Activated CD4-positive, alpha-beta T cell treated with anti-CD3 and anti-CD28 coated beads, Interleukin-2, amount 50 U/mL, for 48 hours (primary cell): ENCODE results near the gene ZBTB37.
"Not testable (repeated sequence)": the region's sequence is repeated elsewhere in the genome, so short reads cannot be mapped to it uniquely, and the experiment has no call there.

ENCODE experiments used
- DNase-seq, 2 experiments: peaks; one replicate each; pipeline ENCODE4 v3.0.0-alpha.2; 2020

ZBTB37 gene

DNA sequence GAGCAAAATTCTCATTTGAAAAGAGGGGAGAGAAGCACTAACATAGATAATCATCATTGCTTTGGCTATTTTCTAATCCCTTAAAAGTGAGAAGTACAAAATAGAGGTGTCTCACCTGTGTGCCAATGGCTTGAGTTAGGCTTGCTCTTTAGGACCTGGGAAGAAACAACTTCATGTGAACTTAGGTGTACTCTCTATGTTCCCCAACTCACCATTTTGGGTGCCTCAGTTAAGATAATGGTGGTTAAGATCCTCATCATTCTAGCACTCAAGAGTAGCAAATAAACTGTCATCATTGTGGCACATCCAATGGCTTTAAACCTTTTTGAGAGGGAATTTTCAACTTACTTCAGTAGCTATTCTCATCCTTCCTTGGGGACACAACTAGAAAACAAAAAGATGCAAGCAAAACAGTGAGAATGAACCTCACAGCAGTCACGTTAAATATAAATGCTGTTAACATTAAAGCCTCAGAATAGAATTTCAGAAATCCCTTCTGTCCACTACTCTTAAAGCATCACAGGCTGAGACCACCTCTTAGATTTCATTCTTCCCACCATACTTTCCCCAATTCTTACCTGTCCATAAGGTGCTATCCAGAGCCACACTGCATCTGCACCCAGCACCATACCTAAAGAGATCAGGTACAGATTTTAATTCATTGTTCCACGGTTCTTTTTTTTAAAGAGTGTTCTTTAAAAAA is 1.6 kb upstream of the ZBTB37 start:
- DNase-seq, result no peak

- DNase-seq, result no peak
These were observed 933 bp upstream of the ZBTB37 start for GRCh38 chr1:173867141-173867752.

- DNase-seq, result peak; percentile 100
These were observed 371 bp upstream of the ZBTB37 start, which contains the start of gene GAS5 for GRCh38 chr1:173867753-173868265. Gene GAS5, minus strand, starts transcription at chr1:173867989.

- no peak for DNase-seq
These were observed 810 bp downstream of the ZBTB37 start for GRCh38 chr1:173869021-173869359.

- peak; percentile 32 to 53 for DNase-seq
These were observed 2.3 kb downstream of the ZBTB37 start for GRCh38 chr1:173870252-173871075.

GRCh38 chr1:173871091-173871490 is 2.9 kb downstream of the ZBTB37 start:
- no peak for DNase-seq

- DNase-seq, result no peak
These were observed 3.3 kb downstream of the ZBTB37 start for GRCh38 chr1:173871500-173871899.

GRCh38 chr1:173876732-173877131 is 8.6 kb downstream of the ZBTB37 start:
- no peak for DNase-seq

- DNase-seq, result no peak
These were observed 10.1 kb downstream of the ZBTB37 start for GRCh38 chr1:173878251-173878650.

- DNase-seq, result not testable (repeated sequence)
These were observed 12.9 kb downstream of the ZBTB37 start for GRCh38 chr1:173881117-173881516.

GRCh38 chr1:173884701-173885100 is 16.5 kb downstream of the ZBTB37 start:
- no peak for DNase-seq

DNA sequence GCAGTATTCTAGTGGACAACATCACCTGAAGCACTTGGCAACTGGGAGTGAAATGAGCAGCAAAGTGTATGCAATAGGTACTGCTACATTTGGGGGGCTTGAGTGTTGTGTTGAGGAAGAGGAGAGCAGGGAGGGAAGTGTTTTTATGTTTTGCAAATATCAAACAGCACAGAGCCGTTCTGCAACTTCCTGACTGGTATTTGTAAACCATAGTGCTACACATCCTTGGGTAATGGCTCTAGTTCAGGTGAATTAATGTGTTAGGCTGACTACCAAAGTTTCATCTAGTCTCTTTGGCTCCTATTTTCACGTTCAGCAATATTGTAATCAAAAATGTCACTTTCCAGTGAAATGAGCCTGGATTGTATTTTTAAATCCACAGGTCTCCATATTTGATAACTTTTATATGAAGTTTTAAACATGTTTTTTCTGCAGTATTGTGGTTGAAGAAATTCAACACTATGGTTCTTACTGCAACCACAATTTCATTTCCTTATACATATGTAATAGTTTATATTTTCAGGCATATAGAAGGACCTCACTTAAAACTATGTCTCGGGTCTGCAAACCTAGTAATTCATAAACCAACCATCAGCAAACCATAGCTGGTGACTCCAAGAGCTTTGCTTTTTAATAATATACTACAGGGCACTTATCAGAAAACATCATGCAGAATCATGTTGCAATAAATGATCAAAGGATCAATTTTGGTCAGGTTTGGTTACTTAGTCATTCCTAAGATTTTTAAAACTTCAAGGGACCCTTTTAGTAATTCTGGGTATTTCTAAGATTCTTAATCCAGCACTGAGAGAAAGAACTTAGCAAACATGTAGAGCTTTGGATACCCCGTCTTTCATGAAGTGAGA is 18.8 kb downstream of the ZBTB37 start:
- no peak for DNase-seq

GRCh38 chr1:173887627-173888026 is 19.4 kb downstream of the ZBTB37 start:
- DNase-seq, result no peak

GRCh38 chr1:173888749-173889148 is 20.6 kb downstream of the ZBTB37 start:
- no peak for DNase-seq

- DNase-seq, result no peak
These were observed 21.7 kb downstream of the ZBTB37 start for GRCh38 chr1:173889885-173890284.

GRCh38 chr1:173893611-173894010 is 25.4 kb downstream of the ZBTB37 start:
- DNase-seq, result no peak

- no peak for DNase-seq
These were observed 26.0 kb downstream of the ZBTB37 start for GRCh38 chr1:173894189-173894588.

- DNase-seq, result no peak
These were observed 32.2 kb downstream of the ZBTB37 start for GRCh38 chr1:173900427-173900826.

DNA sequence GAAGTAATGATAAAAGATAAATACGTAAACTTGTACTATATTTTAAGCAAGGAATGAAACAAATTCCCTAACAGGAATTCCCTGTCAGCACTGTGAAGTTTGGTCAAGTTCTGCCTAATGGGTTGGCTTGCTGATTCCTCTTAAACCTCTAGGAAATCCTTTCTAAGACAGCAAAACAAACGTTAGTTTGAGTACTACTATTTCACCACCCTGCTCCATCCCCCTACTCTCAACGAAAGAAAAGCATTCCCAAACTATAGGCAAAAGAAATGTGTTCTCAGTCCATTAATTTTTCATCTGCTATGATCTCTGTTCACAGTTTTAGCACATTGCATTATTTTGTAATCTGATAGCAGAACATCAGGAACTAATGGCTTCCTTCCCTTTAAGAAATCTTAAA is 32.8 kb downstream of the ZBTB37 start:
- DNase-seq, result no peak

DNA sequence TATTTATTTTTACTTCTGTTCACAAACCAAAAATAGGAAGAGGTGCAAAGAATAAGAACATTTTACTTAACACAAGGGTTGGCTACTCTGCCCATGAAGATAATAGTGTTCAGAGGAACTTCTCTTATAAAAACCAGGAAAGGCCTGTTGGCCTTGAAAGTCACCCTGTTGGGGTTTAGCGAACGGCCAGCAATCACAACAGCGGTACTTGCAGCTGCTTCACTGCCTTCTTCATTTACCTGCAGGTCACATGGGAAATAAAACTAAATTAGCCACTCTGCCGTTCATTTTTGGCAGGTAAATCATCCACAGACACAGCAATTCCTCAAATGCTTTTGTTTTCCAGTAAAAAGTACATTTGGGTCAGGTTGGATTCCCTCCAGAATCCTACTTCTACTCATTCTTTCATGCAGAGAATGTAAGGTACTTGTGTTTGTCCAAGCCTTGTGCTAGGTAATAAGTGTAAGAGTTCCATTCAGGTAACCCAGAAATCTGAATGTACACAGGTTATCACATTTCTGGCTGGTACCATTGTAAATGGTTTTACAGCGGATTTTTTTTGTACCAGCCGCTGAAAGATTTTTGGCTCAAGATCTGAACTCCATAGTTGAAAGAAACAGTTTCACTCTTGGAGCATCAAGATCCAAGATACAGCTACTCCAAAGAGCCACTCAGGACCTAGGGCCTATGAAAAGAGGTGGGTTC is 35.8 kb downstream of the ZBTB37 start:
- DNase-seq, result no peak

- no peak for DNase-seq
These were observed 44.9 kb downstream of the ZBTB37 start for GRCh38 chr1:173913111-173913510.

DNA sequence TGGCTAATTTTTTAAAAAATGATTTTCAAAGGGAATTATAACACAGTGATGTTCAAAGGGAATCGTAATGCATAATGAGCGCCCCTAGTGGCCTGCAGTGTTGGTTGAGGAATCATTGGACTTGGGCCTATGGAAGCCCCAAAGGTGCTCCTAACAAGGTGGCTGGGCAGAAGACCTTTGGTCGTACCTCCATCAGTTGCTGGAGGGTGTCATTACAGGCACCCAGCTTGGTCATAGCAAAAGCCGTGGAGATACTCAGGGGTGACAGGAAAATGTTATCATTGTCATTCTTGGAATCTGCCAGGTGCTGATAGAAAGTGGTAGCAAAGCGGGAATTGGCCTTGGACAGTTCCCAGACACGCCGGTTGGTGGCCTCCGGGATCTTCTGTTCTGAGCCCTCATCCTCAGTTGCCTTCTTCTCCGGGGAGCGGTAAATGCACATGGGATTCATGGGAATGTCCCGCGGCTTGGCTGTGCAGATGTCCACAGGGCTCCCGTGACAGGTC is 46.2 kb downstream of the ZBTB37 start:
- DNase-seq, result peak; percentile 36 to 51
